Mesendoderm (in vitro differentiated cells): ENCODE results near the gene C16orf95.

Experiments
- DNase-seq: peaks from one replicate; pipeline ENCODE4 v3.0.0; 2013
- H2AK5ac ChIP-seq: 2 replicates; pipeline ENCODE4 v1.6.1; 2013; ENCODE audit warnings: low read length, inconsistent platforms
- H2BK120ac ChIP-seq: 2 replicates; pipeline ENCODE4 v1.6.1; 2013; ENCODE audit warnings: low read depth, mild to moderate bottlenecking, low read length, moderate library complexity, mixed read lengths
- H2BK15ac ChIP-seq: replicated peaks from 2 replicates; pipeline ENCODE4 v1.6.1; 2013; ENCODE audit warnings: low read depth, mild to moderate bottlenecking, moderate library complexity
- H2BK5ac ChIP-seq: 2 replicates; pipeline ENCODE4 v1.6.1; 2013; ENCODE audit warnings: low read length, inconsistent platforms
- H3K18ac ChIP-seq: 2 replicates; pipeline ENCODE4 v1.6.1; 2013; ENCODE audit warnings: mild to moderate bottlenecking, low read length, mixed read lengths
- H3K23ac ChIP-seq: one replicate; pipeline ENCODE4 v1.6.1; 2013; ENCODE audit warnings: low read length
- H3K27ac ChIP-seq: 2 replicates; pipeline ENCODE4 v1.5.1; 2013; ENCODE audit warnings: low read depth, mild to moderate bottlenecking, inconsistent platforms, low read length, moderate library complexity
- H3K27me3 ChIP-seq: 2 replicates; pipeline ENCODE4 v1.6.1; 2013; ENCODE audit warnings: low read length, control low read depth, mild to moderate bottlenecking, inconsistent platforms; ENCODE audit not compliant: insufficient read depth, poor library complexity
- H3K36me3 ChIP-seq: 2 replicates; pipeline ENCODE4 v1.6.1; 2013; ENCODE audit warnings: low read length, inconsistent platforms; ENCODE audit not compliant: control insufficient read depth, insufficient read depth
- H3K4ac ChIP-seq: one replicate; pipeline ENCODE4 v1.6.1; 2013; ENCODE audit warnings: low read depth, mild to moderate bottlenecking, low read length, moderate library complexity
- H3K4me1 ChIP-seq: 2 replicates; pipeline ENCODE4 v1.6.1; 2013; ENCODE audit warnings: low read depth, low read length, inconsistent platforms; ENCODE audit not compliant: control insufficient read depth
- H3K4me2 ChIP-seq: 2 replicates; pipeline ENCODE4 v1.6.1; 2013; ENCODE audit warnings: low read length
- H3K4me3 ChIP-seq: 2 replicates; pipeline ENCODE4 v1.5.1; 2013; ENCODE audit warnings: mild to moderate bottlenecking, low read length
- H3K56ac ChIP-seq: one replicate; pipeline ENCODE4 v1.6.1; 2013; ENCODE audit warnings: low read length
- H3K79me1 ChIP-seq: 2 replicates; pipeline ENCODE4 v1.6.1; 2013; ENCODE audit warnings: low read length, inconsistent platforms
- H3K79me2 ChIP-seq: 2 replicates; pipeline ENCODE4 v1.6.1; 2013; ENCODE audit warnings: mild to moderate bottlenecking, low read length; ENCODE audit not compliant: control insufficient read depth, insufficient read depth
- H3K9ac ChIP-seq: 2 replicates; pipeline ENCODE4 v1.6.1; 2013; ENCODE audit warnings: low read length, inconsistent platforms
- H4K5ac ChIP-seq: one replicate; pipeline ENCODE4 v1.6.1; 2013; ENCODE audit warnings: low read length
- H4K8ac ChIP-seq: one replicate; pipeline ENCODE4 v1.6.1; 2013; ENCODE audit warnings: low read depth, mild to moderate bottlenecking, control low read depth, low read length, moderate library complexity
- WGBS: extraction: QIAGEN DNeasy Blood & Tissue Kit; methylation state at CpG from one replicate; pipeline ENCODE4 v1.1.7; 2013; ENCODE audit warnings: low lambda C conversion rate, missing lambda C conversion rate; ENCODE audit not compliant: insufficient coverage; ENCODE audit errors: extremely low coverage; 5-methylcytosine and 5-hydroxymethylcytosine counted together

Gene C16orf95

DNA sequence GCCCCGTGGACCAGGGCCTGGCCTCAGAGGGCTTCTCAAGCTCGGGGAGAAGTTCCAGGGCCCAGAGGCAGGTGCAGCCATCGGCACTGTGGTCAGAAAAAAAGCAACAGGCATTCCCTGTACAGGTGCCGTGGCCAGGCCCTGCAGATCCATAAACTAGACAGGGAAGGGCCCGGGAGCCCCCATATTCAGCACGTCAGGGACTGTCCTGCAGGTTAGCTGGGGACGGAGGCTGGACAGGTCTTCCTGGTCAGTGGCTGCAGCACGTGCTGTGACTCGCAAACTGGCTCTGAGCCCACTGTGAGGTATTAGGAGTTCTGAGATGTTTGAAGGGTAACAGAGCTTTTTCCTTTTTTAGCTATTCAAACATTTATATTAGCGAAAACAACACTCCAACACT lies 15.0 kb upstream of the C16orf95 start:
- no peak overlapping the region for H2AK5ac ChIP-seq
- H3K27ac ChIP-seq = no peak overlapping the region
- H3K79me2 ChIP-seq = no peaks in the 10 kb centered on the region
- no peak overlapping the region for H2BK15ac ChIP-seq
- no peak overlapping the region for H3K4ac ChIP-seq
- H4K8ac ChIP-seq = no peak overlapping the region
- H3K4me3 ChIP-seq = no peak overlapping the region
- WGBS = no CpG with 5 or more reads among the region's 10 CpGs
- no peaks in the 10 kb centered on the region for H3K36me3 ChIP-seq
- no peak overlapping the region for H3K56ac ChIP-seq
- no peaks in the 10 kb centered on the region for H3K79me1 ChIP-seq
- no peak overlapping the region for H3K9ac ChIP-seq
- no peak overlapping the region for H2BK5ac ChIP-seq
- no peak overlapping the region for H2BK120ac ChIP-seq
- no peak overlapping the region for H3K23ac ChIP-seq
- DNase-seq = no peak
- H3K18ac ChIP-seq = no peak overlapping the region
- H3K4me1 ChIP-seq = no peaks in the 10 kb centered on the region
- H3K4me2 ChIP-seq = no peak overlapping the region
- no peak overlapping the region for H4K5ac ChIP-seq
- H3K27me3 ChIP-seq = no peaks in the 10 kb centered on the region

DNA sequence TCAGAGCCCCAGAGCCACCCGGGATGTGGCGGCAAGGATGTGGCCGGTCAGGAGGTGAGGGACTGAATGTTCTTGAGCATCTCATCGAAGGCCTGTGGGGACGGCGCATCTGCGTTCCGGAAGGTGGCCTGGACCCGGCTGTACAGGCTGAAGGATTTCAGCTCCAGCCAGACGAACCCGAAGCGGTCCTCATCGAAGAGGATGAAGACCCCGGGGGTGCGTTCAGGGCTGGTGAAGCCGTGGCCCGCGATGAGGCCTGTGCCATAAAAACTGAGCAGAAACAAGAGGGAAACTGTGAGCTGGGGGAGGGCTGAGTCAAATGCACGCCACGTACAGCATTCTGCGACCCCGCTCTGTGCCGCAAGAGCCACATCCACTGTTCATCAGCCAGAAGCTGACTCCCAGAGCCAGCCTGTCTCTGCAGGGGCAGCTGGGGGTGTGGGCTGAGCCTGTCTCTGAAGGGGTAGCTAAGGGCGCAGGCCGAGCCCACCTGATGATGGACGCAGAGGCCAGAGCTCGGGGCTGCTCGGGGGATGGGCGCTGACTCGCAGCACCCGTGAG lies 14.1 kb upstream of the C16orf95 start:
- H3K79me2 ChIP-seq = no peaks in the 10 kb centered on the region
- no peak overlapping the region for H4K5ac ChIP-seq
- H2AK5ac ChIP-seq = no peak overlapping the region
- H3K4ac ChIP-seq = no peak overlapping the region
- no peak overlapping the region for H4K8ac ChIP-seq
- DNase-seq = no peak
- no peak overlapping the region for H3K9ac ChIP-seq
- no CpG with 5 or more reads among the region's 31 CpGs for WGBS
- no peak overlapping the region for H2BK120ac ChIP-seq
- no peak overlapping the region for H3K56ac ChIP-seq
- H3K27me3 ChIP-seq = no peaks in the 10 kb centered on the region
- no peaks in the 10 kb centered on the region for H3K36me3 ChIP-seq
- H3K79me1 ChIP-seq = no peaks in the 10 kb centered on the region
- H3K4me3 ChIP-seq = no peak overlapping the region
- no peaks in the 10 kb centered on the region for H3K4me1 ChIP-seq
- H2BK5ac ChIP-seq = no peak overlapping the region
- no peak overlapping the region for H3K27ac ChIP-seq
- H3K18ac ChIP-seq = no peak overlapping the region
- H3K23ac ChIP-seq = no peak overlapping the region
- no peak overlapping the region for H2BK15ac ChIP-seq
- H3K4me2 ChIP-seq = no peak overlapping the region

DNA sequence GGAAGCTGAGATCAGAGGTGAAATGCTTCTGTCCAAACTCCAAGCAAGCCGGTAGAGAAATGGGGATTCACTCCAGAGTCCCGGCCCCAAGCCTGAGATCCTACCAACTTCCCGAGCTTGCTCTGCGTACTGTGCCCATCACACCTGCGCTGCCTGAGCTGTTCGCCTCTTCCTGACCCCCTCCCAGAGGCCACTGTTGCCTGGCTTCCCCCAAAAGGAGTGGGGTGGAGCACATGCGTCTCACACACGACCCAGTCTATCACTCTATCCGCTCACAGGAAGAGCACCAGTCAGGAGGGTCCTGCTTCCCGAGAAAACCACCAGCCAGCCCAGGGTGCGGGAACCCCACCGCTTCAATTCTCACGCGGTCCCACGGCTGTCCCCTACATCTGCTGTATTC lies 13.5 kb upstream of the C16orf95 start:
- Histone ChIP-seq H3K18ac (no peak overlapping the region), H3K4ac (no peak overlapping the region), H4K5ac (no peak overlapping the region), H3K23ac (no peak overlapping the region), H3K27me3 (no peaks in the 10 kb centered on the region), H3K79me2 (no peaks in the 10 kb centered on the region), H3K79me1 (no peaks in the 10 kb centered on the region), H3K4me2 (no peak overlapping the region), H2BK120ac (no peak overlapping the region), H3K56ac (no peak overlapping the region), H3K27ac (no peak overlapping the region), H2BK5ac (no peak overlapping the region), H3K4me1 (no peaks in the 10 kb centered on the region), H3K36me3 (no peaks in the 10 kb centered on the region), H3K9ac (no peak overlapping the region), H3K4me3 (no peak overlapping the region), H2AK5ac (no peak overlapping the region), H4K8ac (no peak overlapping the region), H2BK15ac (no peak overlapping the region)
- DNase-seq = no peak
- no CpG with 5 or more reads among the region's 15 CpGs for WGBS

DNA sequence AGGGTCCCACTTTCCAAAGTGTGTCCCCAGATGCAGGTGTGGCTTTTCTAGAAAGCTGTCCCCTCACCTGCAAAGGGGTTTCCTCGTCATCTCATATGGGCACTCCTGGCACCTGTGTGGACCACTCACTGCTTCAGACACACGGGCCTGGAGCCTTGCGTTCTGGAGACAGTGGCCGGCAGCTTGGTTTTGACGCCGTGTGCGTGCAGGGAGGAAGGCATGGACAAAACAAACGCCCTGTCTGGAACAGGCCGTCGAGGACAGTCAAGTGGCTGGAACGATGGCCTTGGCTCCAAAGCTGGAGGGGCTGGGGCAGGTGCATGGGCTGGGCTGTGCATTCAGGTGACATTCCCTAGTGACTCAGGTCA lies 13.0 kb upstream of the C16orf95 start:
- Histone ChIP-seq H3K23ac (no peak overlapping the region), H2BK15ac (no peak overlapping the region), H3K9ac (no peak overlapping the region), H3K56ac (no peak overlapping the region), H3K4me3 (no peak overlapping the region), H3K18ac (no peak overlapping the region), H3K27me3 (no peaks in the 10 kb centered on the region), H2BK5ac (no peak overlapping the region), H4K5ac (no peak overlapping the region), H2BK120ac (no peak overlapping the region), H3K36me3 (no peaks in the 10 kb centered on the region), H4K8ac (no peak overlapping the region), H2AK5ac (no peak overlapping the region), H3K4me1 (no peaks in the 10 kb centered on the region), H3K79me2 (no peaks in the 10 kb centered on the region), H3K4me2 (no peak overlapping the region), H3K27ac (no peak overlapping the region), H3K79me1 (no peaks in the 10 kb centered on the region), H3K4ac (no peak overlapping the region)
- WGBS = no CpG with 5 or more reads among the region's 11 CpGs
- DNase-seq = no peak

DNA sequence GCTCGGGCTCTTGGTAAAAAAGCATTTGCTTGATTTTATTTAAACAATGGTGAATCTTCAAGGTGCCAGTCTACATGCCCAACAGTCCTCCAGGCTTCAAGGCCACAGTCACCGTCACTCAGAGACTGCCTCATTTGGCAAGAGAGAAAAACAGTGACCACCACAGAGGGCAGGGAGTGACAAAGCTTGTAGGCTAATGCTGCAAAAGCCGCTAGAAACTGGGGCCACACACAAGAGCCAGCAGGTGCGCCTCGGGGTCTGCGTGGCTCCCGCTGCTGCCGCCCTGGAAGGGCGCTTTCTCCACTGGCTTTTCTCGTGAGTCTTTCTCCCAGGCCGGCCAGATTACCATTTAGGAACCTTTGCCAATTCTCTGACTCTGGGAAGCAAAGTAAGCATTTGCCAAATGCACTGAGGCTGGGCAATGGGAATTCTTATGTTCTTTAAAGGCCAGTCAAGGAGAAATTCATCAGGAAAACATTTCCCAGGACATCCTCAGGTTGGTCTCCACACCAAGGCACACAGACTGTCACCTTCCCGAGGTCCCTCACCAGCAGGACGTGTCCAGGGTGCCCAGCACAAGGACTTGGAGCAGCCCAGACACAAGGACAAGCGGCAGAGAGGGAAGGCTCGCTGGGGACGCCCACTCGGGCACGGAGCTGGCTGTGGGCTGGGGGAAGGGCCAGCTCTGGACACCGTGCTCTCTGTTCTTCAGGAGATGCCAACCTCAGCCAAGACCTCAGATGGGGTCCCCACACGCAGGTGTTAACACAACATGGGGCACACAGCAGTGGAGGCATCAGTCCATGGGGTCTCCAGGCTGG lies 12.5 kb upstream of the C16orf95 start:
- DNase-seq = no peak
- Histone ChIP-seq H3K56ac (no peak overlapping the region), H3K18ac (no peak overlapping the region), H2BK120ac (no peak overlapping the region), H3K79me2 (no peaks in the 10 kb centered on the region), H3K4me2 (no peak overlapping the region), H3K4ac (no peak overlapping the region), H3K23ac (no peak overlapping the region), H3K4me1 (no peaks in the 10 kb centered on the region), H2AK5ac (no peak overlapping the region), H3K9ac (no peak overlapping the region), H4K5ac (no peak overlapping the region), H3K79me1 (no peaks in the 10 kb centered on the region), H3K36me3 (no peaks in the 10 kb centered on the region), H2BK5ac (no peak overlapping the region), H2BK15ac (no peak overlapping the region), H3K4me3 (no peak overlapping the region), H4K8ac (no peak overlapping the region), H3K27me3 (no peaks in the 10 kb centered on the region), H3K27ac (no peak overlapping the region)
- WGBS = no CpG with 5 or more reads among the region's 20 CpGs

DNA sequence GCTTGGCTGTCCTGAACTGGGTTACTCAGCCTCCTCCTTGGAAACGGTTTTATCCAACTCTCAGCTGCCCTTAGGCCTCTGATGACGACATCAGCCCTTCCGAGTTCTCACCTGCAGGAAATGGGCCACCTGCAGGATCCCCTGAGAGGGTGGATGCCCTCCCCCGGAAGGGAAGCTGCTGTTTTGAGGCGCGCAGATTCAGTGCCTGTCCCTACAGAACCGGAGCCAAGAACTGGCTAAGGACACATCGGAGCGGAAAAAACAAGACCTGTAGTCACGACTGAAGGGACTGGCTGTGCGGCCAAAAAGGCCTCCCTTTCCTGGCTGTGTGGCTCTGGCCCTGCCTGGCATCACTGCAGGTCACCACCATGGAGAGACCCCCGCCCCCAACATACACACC lies 11.7 kb upstream of the C16orf95 start:
- Histone ChIP-seq H3K9ac (no peak overlapping the region), H3K4ac (no peak overlapping the region), H3K4me1 (no peaks in the 10 kb centered on the region), H3K4me2 (no peak overlapping the region), H2BK5ac (no peak overlapping the region), H2AK5ac (no peak overlapping the region), H3K36me3 (no peaks in the 10 kb centered on the region), H3K79me1 (no peaks in the 10 kb centered on the region), H3K23ac (no peak overlapping the region), H3K56ac (no peak overlapping the region), H3K27ac (no peak overlapping the region), H4K5ac (no peak overlapping the region), H3K79me2 (no peaks in the 10 kb centered on the region), H4K8ac (no peak overlapping the region), H3K4me3 (no peak overlapping the region), H2BK15ac (no peak overlapping the region), H3K27me3 (no peaks in the 10 kb centered on the region), H3K18ac (no peak overlapping the region), H2BK120ac (no peak overlapping the region)
- no CpG with 5 or more reads among the region's 12 CpGs for WGBS
- DNase-seq = no peak
